BJ (cell line): ENCODE measurements around the gene PTPRK. TPM values are rescaled to one million over a fixed set of nuclear protein-coding genes. Genes with fewer than 3 reads are reported as not detected.

Experiments
- CTCF ChIA-PET: fragments of 350-600 bp; formaldehyde crosslinking; extraction: SDS; loops from one replicate; lab custom pipeline; 2021; ENCODE audit warnings: antibody characterized with exemption, inconsistent platforms; lab: Yijun Ruan, JAX
- POLR2A ChIA-PET: fragments of 300-600 bp; sonication (Branson Sonifier 250); formaldehyde crosslinking; extraction: SDS; loops from one replicate; lab custom pipeline; 2021; ENCODE audit warnings: antibody characterized with exemption; lab: Charles Lee
- DNase-seq: peaks from one replicate; pipeline ENCODE4 v3.0.0-alpha.2; 2011; ENCODE audit warnings: low read depth
- H3K27me3 ChIP-seq: 2 replicates; pipeline ENCODE4 v1.6.0; 2011; ENCODE audit warnings: low read length; ENCODE audit not compliant: control insufficient read depth, insufficient read depth
- H3K36me3 ChIP-seq: 2 replicates; pipeline ENCODE4 v1.5.1; 2011; ENCODE audit warnings: low read length; ENCODE audit not compliant: control insufficient read depth, insufficient read depth
- H3K4me3 ChIP-seq: 2 replicates; pipeline ENCODE4 v1.5.1; 2011; ENCODE audit warnings: low read depth, mild to moderate bottlenecking, control low read depth, low read length
- polyA plus RNA-seq: library from polyadenylated mRNA; depleted of rRNA; stranded (reverse); fragments of >200 nt; gene quantifications from 2 replicates; pipeline ENCODE4 v1.2.3, GENCODE V29; 2011
- TF ChIP-seq, protein P1 (sequence below): IDR thresholded peaks from 2 replicates; pipeline ENCODE4 v1.5.1; 2011; ENCODE audit warnings: low read depth, mild to moderate bottlenecking, control low read depth, inconsistent platforms, low read length, moderate library complexity; ENCODE audit not compliant: insufficient read depth

PTPRK gene
- polyA plus RNA-seq, 1 experiment: 18.5 TPM

DNA sequence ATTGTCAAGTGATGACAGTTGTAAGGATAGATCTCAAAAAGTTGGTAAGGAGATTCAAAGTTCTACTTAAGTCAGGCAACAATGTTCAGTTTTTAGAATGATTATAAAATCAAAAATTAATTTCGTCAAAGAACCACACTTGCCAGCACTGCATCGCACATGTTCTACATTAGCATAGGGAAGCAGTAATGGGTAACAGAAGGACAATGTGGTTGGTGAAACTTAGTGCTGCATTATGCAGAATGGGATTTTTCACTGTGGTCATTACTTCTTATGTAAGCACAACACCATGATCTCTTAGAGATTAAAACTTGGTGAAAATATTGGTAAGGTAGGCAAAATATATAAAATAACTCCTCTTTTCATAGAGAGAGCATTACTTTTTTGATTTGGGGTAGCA lies 445.8 kb downstream of the PTPRK start:
- Histone ChIP-seq H3K36me3 (no peaks in the 10 kb centered on the region; the same call in 1 of the 2 replicates), H3K27me3 (no peaks in the 10 kb centered on the region), H3K4me3 (no peak overlapping the region)
- DNase-seq: no peak
- ChIA-PET CTCF (no interaction called here), POLR2A (no interaction called here)
- TF ChIP-seq, protein P1, sequence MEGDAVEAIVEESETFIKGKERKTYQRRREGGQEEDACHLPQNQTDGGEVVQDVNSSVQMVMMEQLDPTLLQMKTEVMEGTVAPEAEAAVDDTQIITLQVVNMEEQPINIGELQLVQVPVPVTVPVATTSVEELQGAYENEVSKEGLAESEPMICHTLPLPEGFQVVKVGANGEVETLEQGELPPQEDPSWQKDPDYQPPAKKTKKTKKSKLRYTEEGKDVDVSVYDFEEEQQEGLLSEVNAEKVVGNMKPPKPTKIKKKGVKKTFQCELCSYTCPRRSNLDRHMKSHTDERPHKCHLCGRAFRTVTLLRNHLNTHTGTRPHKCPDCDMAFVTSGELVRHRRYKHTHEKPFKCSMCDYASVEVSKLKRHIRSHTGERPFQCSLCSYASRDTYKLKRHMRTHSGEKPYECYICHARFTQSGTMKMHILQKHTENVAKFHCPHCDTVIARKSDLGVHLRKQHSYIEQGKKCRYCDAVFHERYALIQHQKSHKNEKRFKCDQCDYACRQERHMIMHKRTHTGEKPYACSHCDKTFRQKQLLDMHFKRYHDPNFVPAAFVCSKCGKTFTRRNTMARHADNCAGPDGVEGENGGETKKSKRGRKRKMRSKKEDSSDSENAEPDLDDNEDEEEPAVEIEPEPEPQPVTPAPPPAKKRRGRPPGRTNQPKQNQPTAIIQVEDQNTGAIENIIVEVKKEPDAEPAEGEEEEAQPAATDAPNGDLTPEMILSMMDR: no peak

DNA sequence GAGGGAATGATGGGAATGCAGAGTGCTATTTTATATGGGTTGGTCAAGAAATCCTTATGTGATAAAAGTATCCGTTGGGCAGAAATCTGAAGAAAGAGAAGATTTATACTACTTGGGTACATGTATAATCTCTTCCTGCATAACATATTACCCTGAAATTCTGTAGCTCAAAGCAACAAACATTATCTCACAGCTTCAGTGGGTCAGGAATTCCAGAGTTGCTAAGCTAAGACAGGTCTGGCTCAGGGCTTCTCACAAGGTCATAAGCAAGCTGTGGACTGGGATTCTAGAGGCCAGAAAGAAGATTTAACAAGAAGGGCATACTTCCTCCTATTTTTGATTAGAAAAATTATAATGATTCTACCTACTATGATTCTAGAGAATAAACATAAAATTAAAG lies 447.0 kb downstream of the PTPRK start:
- POLR2A ChIA-PET: no interaction called here
- TF ChIP-seq, protein P1: no peak
- DNase-seq: no peak

GRCh38 chr6:128071212-128071611 lies 449.2 kb downstream of the PTPRK start:
- Histone ChIP-seq H3K4me3 (no peak overlapping the region), H3K36me3 (peaks cover 2% of the 10 kb centered on the region; the same call in 1 of the 2 replicates), H3K27me3 (no peaks in the 10 kb centered on the region)
- ChIA-PET CTCF (no interaction called here), POLR2A (no interaction called here)
- TF ChIP-seq, protein P1: no peak
- DNase-seq: no peak

More for the DNA sequence above, 447.0 kb downstream of the PTPRK start:
- Histone ChIP-seq H3K36me3 (no peaks in the 10 kb centered on the region; the same call in 1 of the 2 replicates), H3K27me3 (no peaks in the 10 kb centered on the region), H3K4me3 (no peak overlapping the region)
- CTCF ChIA-PET: no interaction called here

DNA sequence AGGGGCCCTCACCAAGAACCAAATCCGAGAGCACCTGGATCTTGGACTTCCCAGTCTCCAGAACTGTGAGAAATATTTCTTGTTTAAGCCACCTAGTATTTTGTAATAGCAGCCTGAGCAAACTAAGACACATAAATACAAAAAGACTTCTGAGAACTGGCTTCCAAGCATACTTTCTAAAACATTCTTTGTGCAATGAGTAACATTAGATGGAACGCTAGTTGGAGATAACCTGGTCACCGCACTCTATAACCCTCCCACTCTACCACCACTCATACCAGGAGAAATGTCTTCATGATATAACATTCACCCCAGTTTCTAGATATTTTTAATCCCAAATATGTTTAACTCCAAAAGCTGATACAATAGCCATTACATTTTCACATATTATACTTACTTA lies 450.0 kb downstream of the PTPRK start:
- no peak for DNase-seq
- CTCF ChIA-PET: interaction anchor here (0.5 kb wide), 1 partner anchor 382 kb away, joined by 5 read pairs; no protein-coding TSS in a partner anchor
- H3K27me3 ChIP-seq: no peaks in the 10 kb centered on the region
- no peak overlapping the region for H3K4me3 ChIP-seq
- H3K36me3 ChIP-seq: peaks cover 4% of the 10 kb centered on the region; the same call in 1 of the 2 replicates
- TF ChIP-seq, protein P1: no peak
- POLR2A ChIA-PET: no interaction called here

DNA sequence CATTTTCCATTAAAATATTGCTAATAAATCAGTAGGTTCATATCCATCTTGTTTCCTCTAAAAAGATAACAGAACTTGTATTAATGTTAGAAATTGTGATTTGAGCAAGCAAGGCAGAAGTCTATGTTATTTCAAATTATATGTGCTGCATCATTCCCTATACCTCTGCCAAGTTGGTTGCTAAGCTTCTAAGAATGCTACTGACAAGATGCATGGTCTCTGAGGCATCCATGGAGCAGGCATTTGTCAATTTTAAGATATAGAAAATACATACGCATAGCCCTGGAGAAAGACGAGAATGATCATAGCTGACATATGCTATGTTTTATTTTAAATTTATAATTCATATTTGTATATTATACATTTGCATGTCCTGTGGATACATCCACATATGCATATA lies 451.2 kb downstream of the PTPRK start:
- Histone ChIP-seq H3K4me3 (no peak overlapping the region), H3K36me3 (peaks cover 4% of the 10 kb centered on the region; the same call in 1 of the 2 replicates), H3K27me3 (no peaks in the 10 kb centered on the region)
- no peak for DNase-seq
- CTCF ChIA-PET: interaction anchor here (1.3 kb wide), 1 partner anchor 662 kb away, joined by 4 read pairs; no protein-coding TSS in a partner anchor
- TF ChIP-seq, protein P1: no peak
- POLR2A ChIA-PET: no interaction called here
